Skeletal muscle cell (primary cell): ENCODE data around the gene RTN4IP1.

Source experiments
- DNase-seq: peaks from one replicate; pipeline ENCODE4 v3.0.0-alpha.2; 2010; ENCODE audit warnings: low read depth
- H3K4me3 ChIP-seq: 2 replicates; pipeline ENCODE4 v1.5.1; 2011; ENCODE audit warnings: low read depth, mild to moderate bottlenecking, control low read depth, low read length, moderate library complexity

Gene RTN4IP1, protein sequence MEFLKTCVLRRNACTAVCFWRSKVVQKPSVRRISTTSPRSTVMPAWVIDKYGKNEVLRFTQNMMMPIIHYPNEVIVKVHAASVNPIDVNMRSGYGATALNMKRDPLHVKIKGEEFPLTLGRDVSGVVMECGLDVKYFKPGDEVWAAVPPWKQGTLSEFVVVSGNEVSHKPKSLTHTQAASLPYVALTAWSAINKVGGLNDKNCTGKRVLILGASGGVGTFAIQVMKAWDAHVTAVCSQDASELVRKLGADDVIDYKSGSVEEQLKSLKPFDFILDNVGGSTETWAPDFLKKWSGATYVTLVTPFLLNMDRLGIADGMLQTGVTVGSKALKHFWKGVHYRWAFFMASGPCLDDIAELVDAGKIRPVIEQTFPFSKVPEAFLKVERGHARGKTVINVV

DNA sequence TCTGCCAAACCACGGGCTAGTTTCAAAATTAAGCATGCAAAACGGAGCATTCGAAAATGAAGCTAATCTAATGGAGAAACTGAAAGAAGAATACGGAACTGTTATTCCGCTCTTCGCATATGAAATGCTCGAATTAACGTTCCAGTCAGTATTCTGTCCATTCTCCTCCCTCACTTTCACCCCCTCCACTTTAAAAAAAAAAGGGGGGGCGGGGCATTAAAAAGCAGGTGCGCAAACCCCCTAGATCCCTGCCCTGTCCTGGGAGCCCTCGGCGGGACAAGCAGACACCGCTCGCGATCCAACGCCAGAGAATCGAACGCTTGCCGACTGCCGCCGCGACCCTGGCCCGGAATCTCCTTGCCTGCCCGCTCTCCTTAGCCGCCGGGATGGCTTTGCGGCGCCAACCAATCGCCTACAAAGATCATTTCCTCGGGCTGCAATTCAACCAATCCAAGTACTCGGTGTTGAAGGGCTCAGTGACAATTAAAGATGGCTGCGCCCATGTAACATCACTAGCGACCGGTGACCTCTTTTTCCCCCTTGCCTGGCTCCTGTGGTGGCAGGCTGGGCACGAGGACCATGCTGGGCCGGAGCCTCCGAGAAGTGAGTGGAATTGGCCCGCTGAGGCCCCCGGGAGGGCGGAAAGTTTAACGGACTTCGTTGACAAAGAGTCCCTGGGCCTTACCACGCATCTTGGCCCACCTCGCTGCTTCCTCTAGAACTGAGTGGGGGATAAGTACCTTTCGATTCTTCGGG is at the start of gene RTN4IP1, which contains the start of gene QRSL1:
Gene RTN4IP1, minus strand, starts transcription at position 396 of the 756 bp plus-strand sequence. CDS start 477 bp downstream, outside the sequence.
Gene QRSL1, plus strand, starts transcription at position 476 of the 756 bp plus-strand sequence. Its CDS starts 104 bp downstream, at position 580.
- H3K4me3 ChIP-seq, result peak within 1 kb of the TSS; percentile 75
- peak; percentile 68 for DNase-seq

- no peak overlapping the region for H3K4me3 ChIP-seq
- DNase-seq, result no peak
Measured at GRCh38 chr6:106677282-106677681, 48.0 kb upstream of the RTN4IP1 start.

GRCh38 chr6:106674541-106675229 is 45.4 kb upstream of the RTN4IP1 start:
- no peak for DNase-seq
- H3K4me3 ChIP-seq, result no peak overlapping the region

GRCh38 chr6:106671651-106672050 is 42.4 kb upstream of the RTN4IP1 start:
- H3K4me3 ChIP-seq, result no peak overlapping the region
- no peak for DNase-seq

GRCh38 chr6:106670236-106670635 is 40.9 kb upstream of the RTN4IP1 start:
- no peak for DNase-seq
- no peak overlapping the region for H3K4me3 ChIP-seq

DNA sequence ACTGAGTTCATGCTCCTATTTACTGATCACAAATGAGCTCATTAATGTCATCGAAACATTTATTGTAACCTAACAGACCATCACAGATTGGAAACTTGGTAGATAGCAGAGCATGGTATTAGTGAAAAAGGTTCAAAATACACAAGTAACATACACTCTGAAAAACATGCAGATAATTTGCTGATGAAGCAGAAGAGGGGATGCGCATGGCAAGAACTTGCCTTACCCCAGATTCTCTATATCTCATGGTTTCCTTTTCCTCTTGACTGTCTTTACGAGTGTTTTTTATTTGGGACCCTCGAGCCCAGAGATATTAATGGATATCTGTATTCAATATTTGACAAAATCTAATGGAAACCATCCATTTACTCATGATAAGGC is 37.7 kb upstream of the RTN4IP1 start:
- DNase-seq, result no peak

DNA sequence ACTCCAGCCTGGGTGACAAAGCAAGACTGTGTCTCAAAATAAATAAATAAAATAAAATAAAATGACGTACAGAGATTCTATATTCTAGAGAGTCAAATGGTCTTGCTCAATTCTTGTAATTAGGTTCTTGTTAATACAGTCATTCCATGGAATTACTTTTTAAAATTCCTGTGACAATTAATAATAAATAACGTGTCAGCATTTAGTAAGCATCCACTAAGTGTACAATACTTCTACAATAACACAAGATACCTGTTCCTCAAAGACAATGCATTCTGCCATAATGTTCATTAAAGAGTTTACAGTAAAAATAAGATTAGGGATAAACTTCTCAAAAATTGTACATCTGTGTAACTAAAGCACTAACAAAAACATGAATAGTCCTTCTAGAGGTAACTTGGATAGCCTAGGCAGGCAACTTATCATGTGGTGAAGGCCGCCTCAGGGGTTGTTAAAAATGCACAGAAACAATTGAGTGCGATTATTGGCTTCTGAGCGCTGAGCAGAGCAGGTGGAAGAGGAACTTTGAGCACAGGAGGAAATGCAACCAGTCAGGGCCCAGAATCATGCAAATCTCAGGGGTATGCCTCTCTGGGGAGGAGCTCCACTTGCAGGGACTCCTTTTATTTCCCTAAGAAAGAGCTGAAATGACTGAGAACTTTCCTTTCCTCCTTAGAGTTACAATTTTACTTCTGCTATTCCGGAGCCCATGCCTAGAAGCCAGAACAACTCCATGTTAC is 37.2 kb upstream of the RTN4IP1 start:
- no peak for DNase-seq

More for the DNA sequence above, 37.7 kb upstream of the RTN4IP1 start:
- no peak overlapping the region for H3K4me3 ChIP-seq

DNA sequence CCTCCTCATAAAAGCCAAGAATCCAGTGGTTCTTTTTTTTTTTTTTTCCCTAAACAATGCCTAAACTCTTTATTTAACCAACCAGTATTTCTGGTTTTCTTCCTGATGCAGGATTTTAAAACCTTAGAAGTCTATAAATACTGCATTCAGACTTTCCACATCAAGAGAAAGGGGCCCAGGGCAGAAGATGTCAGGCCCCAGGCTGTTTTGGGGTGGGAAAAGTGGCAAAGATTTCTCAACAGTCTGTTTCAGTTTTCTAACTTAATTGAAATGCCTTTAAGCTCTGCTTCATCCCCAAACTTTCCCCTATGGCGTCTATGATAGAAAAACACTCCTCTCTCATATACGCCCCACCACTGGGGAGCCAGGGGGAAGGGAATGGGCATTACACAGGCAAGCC is 33.2 kb upstream of the RTN4IP1 start:
- H3K4me3 ChIP-seq, result no peak overlapping the region
- no peak for DNase-seq

More for the DNA sequence above, 37.2 kb upstream of the RTN4IP1 start:
- H3K4me3 ChIP-seq, result no peak overlapping the region

- H3K4me3 ChIP-seq, result no peak overlapping the region
- DNase-seq, result no peak
Measured at GRCh38 chr6:106659859-106660258, 30.6 kb upstream of the RTN4IP1 start.

GRCh38 chr6:106658469-106658868 is 29.2 kb upstream of the RTN4IP1 start:
- DNase-seq, result no peak
- no peak overlapping the region for H3K4me3 ChIP-seq

GRCh38 chr6:106648651-106649308 is 19.5 kb upstream of the RTN4IP1 start:
- H3K4me3 ChIP-seq, result no peak overlapping the region

GRCh38 chr6:106643061-106643460 is 13.8 kb upstream of the RTN4IP1 start:
- no peak overlapping the region for H3K4me3 ChIP-seq
- no peak for DNase-seq

More at GRCh38 chr6:106648651-106649308, 19.5 kb upstream of the RTN4IP1 start:
- no peak for DNase-seq

GRCh38 chr6:106642476-106642875 is 13.2 kb upstream of the RTN4IP1 start:
- no peak for DNase-seq
- no peak overlapping the region for H3K4me3 ChIP-seq

DNA sequence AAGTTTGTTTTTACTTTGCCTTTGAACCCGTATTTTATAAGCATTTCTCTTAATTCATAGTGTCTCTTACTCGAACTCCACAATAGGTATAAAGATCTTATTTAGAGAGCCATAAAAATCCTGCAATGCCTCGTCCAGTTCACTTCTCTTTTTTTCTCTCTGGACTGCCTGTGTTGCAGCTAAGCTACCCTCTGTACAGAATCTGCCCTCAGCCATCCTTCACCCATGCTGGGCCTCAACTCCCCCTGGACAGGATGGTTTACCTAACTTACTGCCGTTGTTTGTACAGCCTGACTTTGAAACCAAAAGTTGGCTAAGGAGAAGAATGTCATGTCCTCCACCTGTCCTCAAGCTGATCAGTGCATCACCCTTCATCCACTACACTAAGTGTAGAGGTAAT is 10.5 kb upstream of the RTN4IP1 start:
- H3K4me3 ChIP-seq, result no peak overlapping the region
- no peak for DNase-seq

GRCh38 chr6:106637717-106638341 is 8.5 kb upstream of the RTN4IP1 start:
- no peak for DNase-seq
- H3K4me3 ChIP-seq, result no peak overlapping the region

DNA sequence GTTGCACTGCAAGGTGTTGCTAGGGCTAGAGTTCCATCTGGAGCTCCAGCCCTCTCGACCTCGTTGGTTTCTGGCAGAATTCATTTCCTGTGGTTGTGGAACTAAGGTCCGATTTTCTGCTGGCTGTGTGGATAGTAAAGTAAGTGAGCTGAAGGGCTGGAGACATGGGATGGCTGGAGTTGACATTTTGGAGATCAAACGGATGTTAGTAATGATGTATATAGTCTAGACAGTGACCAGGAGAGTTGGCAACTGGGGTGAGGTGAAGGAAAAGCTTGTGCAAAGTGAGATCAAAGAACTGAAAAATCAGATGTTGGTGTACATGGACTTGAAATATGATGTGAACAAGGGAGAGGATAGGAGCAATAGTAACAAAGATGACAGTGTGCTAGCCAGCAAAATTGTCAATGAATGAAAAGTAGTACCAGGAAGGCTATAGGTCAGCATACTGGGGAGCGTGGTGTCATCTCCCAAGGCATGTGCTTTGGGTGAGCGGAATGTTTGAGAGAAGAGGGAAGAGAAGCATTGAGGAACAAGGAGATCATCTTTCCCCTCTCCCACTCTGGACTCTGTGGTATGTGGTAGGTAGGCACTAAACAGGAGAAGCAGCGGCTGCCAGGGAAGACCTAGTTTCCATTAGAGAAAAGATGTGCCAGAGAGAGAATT is 7.9 kb upstream of the RTN4IP1 start:
- no peak for DNase-seq
- no peak overlapping the region for H3K4me3 ChIP-seq

GRCh38 chr6:106634565-106634964 is 5.3 kb upstream of the RTN4IP1 start:
- DNase-seq, result no peak
- no peak overlapping the region for H3K4me3 ChIP-seq

DNA sequence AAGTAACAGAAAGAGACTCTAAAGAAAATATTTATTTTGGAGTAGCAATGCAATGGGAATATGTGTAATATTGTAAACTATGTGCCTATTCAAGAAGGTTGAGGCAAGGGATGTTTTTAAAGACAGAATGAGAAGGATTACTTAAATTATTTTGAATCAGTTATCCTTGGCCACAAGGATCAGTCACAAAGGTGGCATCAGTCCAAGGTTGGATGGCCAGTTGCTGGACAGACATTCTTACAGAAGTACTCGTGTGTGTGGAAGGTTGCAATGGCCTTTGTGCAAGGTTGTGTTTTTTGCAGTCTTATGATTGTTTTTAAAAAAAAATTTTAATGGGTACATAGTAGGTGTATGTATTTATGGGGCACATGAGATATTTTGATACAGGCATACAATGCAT is 2.0 kb upstream of the RTN4IP1 start:
- H3K4me3 ChIP-seq, result no peak overlapping the region
- no peak for DNase-seq
